C1 segment of cervical spinal cord (tissue), 14 donors: ENCODE data around the gene CSPG5.

Experiments used
- DNase-seq, 14 donors: peaks; one replicate each; lab custom pipeline; 2025; lab: John Stamatoyannopoulos, UW

Gene CSPG5

GRCh38 chr3:47586746-47587145 is 8.1 kb upstream of the CSPG5 start:
- no peak for DNase-seq

DNA sequence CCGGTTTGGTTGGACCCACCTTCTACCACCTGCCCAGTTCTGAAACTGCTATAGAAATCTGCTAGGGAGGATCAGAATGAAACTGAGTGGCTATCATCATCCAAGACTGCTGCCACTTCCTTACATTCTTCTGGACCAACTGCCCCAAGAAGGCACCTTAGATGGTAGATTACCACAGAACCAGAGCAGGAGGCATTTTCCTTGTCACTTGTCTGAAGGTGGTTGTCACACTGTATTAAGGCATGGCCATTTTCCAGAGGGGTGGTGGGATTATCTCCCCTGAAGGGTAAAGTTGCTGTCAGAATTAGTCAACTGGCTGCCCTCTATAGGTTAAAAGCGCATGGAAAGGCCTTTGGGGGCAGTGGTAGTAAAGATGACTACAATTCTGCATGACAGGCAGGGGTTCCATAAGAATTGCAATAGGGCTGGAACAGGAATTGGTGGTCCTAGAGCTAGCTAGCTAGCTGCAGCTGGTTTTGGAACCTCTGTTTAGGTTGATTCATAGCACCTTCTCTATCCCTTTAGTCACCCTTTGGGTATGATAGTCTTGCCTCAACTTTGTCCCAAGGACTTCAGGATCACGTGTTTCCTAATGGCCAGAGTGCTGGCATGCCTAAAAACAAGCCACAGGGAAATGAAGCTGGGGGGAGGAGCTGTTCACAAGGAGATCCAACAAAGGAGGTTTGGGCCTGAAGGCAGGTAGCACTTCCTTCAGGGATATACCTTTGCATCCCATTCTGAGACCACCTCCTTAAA is 4.8 kb upstream of the CSPG5 start:
- DNase-seq, result no peak

- no peak for DNase-seq
These were observed 3.2 kb upstream of the CSPG5 start for GRCh38 chr3:47581835-47582234.

DNA sequence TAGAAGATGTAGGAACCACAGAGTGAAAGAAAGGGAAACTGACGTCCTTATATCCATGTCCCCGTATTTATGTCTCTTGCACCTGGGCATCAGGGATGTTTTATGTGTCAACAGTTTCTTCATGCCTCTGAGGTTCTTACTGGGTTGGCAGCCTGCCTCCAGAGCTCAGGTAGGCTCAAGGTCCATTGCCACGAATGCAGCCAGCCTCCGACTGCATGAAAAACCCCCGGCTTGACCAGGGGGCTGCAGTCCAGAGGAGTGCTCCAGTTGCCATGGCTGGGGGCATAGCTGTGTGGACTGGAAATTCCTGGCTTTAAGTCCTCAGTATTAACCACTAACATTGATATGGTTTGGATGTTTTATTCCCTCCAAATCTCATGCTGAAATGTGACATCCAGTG is 2.8 kb upstream of the CSPG5 start:
- no peak for DNase-seq

DNA sequence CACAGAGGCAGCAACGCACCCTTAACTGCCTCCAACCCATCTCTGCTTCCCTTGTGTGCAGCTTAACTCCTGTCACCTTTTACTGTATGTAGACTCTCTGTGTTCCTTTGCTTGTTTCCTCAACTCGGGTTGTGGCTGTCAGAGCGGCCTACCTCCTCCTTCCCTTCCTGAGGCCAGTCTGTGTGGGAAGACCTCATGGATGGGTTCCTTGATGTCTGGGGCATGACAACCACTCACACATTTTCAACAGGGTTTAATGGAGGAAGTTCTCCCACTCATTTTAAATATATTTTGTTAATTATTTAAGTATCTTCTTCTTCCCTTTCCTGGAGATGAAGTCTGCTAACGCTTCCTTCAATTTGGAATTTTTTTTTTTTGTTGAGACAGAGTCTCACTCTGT is 1.8 kb upstream of the CSPG5 start:
- no peak for DNase-seq

- DNase-seq, result no peak
These were observed 1.2 kb upstream of the CSPG5 start for GRCh38 chr3:47579875-47580274.

- DNase-seq, result peak in 7 of 14 donors; percentile 9 to 52 (median 31)
These were observed 489 bp downstream of the CSPG5 start for GRCh38 chr3:47578119-47578632.

DNA sequence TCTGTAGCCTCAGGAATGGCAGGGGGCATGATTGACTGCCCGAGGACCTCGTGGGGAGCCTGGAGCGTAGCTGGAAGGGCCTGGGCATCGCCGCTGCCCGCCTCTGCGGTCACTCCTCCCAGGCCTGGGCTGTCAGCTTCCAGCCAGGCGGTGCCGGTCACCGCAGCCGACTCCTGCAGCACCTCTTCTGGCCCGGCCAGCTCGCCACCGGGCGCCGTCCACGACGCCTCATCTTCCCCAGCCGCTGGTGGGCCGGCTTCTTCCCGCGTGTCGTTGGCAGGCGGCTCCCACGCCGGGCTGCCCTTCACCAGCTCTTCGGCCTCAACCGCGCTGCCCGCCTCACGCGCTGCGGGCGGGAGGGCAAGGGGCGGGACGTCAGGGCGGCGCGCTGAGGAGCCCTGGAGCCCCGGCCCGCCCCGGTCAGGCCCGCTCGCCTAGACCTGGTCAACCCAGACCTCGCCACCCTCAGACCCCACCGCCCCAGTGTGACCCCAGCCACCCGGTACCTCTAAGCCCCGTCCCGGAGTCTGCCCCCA is 1.0 kb downstream of the CSPG5 start:
- DNase-seq, result no peak

DNA sequence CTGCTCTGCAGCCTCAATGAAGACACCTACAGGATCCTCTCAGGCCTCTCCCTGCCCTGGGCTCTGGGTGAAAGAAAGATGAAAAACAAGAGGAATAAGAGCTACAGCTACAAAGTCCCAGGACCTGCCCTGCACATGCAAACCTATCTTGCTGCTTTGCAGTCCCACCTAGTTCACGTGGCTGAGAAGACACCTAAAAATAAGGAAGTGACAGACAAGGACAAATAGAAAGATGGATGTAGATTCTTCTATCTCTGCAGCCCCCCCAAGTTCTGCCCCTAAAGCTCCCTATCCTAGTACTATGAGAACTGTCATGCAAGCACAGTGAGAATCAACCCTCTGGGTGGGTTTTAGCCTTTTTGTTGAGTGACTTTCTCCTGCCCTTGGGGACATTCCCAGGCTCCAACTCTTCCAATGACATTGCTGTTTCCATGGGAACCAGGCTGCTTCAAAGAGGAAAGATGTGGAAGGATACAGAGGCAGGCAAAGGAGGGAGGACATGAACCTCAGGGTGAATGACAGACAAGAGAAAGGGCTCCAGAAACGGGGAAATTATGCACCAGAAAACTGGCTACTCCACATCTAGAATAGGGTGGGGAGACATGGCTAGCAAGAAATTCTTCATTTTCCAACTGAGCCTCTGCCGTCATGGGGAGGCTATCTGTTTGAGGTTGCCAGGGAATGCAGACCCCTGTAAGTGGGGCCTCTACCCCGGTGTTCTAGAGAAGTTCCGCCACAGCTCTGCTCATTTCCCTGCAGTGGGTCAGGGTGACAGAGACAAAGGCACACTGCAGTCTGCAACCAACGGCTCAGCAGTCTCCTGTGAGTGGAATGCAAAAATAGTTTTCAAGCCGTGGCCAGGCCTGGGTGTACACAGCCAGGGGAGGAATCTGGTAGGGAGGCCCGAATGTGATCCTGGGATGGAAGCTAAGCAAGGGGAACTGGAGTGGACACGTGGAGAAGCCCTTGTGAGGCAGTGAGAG is 5.2 kb downstream of the CSPG5 start:
- DNase-seq, result peak in 7 of 14 donors; percentile 8 to 21 (median 13)

DNA sequence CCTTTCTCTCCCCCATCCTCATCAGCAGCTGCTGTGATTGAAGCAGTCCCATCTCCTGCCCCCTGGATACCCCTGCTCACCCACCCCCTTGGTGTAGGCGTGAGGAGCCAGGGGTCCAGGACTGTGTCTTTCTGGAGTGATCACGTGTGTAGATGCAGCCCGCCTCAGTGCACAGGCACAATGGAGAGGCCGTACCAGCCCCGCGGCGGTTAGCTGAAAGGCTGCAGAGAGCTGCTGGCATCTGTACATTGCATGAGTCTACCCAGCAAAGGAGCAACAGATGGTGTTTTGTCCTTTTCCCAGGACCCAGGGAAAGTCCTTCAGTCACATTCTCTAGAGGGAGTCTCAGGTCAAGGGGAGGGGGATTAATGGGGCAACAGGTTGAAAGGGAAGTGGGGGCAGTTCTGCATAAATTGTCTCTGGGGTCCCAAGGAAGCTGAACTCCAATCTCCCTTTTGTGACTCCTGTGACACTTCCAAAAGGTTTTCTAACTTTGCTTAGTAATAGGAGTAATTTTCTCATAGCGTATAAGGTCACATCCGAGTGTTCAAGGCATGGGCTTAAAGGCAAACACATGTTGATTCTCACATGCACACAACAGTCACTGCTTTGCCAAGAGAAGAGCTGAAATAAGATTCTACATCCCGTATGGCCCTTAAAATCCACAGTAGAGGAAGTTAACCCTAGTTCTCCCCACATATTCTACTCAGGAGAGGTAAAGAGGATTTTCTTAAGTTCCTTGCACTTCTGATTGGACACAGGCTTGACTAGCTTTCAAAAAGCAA is 7.1 kb downstream of the CSPG5 start:
- DNase-seq, result peak in 9 of 14 donors; percentile 9 to 47 (median 17)

GRCh38 chr3:47568901-47569300 is 9.8 kb downstream of the CSPG5 start:
- DNase-seq, result no peak

DNA sequence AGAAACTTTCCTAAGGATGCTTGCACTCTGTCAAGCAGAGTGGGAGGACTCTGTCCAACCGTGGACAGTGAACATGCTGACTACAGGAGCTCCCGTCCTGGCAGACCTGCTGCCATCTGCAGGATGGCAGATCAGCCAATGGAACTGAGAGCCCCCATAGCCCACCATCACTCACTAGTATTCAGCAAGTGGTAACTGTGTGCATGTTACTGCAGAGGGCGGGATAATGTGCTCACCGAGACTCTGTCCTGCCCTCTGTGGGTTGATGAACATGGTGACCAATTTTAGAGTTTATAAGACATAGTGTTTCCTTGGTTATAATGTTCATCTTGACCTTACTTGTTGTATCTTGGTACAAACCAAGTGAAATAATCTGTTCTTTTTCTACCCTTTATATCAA is 11.5 kb downstream of the CSPG5 start:
- DNase-seq, result no peak

GRCh38 chr3:47566667-47567066 is 12.0 kb downstream of the CSPG5 start:
- no peak for DNase-seq

DNA sequence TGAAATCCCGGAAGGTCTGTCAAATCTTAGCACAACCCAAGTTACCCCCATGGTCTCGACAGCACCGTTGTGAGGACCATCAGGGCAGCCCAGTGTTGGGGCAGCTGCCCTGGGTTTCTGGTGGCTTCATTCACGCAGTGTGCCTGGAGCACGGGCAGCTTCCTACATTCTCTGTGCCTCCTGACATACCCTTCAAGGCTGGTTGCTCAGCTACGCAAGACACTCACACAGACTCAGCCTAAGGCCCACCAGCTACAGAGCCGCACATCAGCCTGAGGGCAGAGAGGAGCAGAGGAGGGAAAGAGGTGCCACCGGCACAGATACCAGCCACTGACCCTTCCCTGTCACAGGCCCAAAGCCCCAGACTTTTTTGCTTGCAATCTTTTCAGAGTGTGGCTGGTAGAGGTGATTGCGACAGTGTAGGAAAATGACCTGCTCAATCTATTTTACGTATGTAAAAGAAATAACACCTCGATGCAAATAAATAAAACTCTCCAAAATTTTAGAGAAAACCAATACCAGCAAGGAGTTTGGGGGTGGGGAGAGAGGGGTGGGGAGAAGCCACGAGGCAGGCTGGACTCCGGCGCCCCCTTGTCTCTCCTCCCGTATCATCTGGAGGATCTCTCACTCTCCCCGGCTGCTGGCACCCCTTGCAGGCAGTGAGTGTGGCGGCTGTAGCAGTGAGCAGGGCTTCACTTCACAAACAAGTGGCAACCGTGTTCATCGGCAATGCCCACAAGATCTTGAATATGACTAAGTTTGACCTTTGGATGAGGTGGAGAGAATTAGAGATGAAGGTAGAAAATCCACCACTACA is 12.7 kb downstream of the CSPG5 start:
- DNase-seq, result no peak

GRCh38 chr3:47556351-47556750 is 22.3 kb downstream of the CSPG5 start:
- DNase-seq, result no peak

- DNase-seq, result no peak
These were observed 24.3 kb downstream of the CSPG5 start for GRCh38 chr3:47554335-47554734.

DNA sequence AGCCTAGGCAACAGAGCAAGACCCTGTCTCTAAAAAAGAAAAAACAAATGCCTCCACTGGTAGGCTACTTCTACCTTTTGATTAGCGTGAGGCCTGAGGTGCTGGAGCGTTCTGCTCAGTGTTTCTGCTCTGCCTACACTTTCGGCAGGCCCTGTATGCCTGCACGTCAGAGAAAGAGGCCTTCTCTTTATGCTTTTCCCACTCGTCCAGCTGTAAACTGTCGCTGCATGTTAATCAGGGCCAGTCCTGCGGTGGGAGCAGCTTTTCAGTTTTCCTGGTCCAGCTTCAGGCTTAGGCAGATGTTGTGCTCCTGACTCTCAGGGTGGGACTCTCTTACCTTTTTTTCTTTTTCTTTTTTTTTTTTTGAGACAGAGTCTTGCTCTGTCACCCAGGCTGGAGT is 25.3 kb downstream of the CSPG5 start:
- DNase-seq, result no peak

DNA sequence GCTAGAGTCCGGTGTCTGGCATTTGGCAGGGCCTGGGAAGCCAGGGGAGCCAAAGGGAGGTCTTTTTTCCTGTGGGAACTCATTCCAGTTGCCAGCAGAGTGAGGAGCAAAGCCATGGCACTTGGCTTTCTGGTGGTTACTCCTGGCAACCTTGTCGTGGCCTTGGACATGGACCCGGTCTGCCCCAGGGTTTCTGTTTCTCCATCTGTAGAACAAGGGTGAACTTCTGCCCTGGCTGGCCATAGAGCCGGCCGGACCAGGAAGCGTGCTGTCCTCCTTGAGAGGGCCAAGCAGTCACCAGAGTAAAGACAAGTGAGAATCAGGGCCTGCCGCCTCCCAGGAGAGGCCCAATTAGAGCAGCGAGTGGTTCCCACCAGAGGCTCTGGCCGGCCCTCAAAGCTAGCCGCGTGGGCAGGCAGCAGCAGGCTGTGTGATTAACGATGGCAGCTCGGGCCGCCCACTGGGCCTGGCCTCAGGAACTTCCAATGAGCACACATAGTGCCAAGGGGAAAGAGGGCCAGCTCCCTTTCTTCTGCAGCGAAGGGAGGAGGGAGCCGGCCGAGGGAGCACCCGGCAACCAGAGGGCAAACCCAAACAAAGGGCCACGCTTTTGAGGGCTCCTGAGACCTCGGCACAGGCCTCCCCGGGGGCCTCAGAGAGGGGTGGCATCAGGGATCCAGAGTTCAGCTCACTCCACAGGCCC is 36.0 kb downstream of the CSPG5 start:
- DNase-seq, result peak in 12 of 14 donors; percentile 21 to 84 (median 68)

DNA sequence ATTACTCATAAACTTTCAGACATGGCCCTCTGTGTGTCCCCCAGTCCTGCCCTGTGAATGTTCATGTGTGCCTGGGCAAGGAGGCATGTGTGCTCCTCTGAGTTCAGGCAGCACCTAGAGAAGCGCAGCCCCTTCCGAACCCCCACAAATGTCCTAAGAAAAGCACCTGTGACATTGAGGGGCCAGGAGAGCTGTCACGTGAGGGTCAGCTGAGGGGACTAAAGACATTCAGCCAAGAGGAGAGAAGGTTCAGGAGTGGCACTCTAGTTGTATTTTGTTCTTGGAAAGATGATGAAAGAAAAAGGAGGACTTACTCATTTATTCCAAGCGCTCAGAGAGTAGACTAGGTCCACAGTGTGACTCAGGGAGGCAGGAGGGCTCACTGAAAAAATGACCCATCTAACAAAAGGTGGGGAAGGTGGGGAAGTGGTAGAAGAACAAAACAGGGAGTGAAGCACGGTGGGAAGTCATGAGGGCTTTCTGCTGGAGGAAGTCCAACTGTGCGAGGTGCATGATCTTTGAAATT is 37.0 kb downstream of the CSPG5 start:
- no peak for DNase-seq

DNA sequence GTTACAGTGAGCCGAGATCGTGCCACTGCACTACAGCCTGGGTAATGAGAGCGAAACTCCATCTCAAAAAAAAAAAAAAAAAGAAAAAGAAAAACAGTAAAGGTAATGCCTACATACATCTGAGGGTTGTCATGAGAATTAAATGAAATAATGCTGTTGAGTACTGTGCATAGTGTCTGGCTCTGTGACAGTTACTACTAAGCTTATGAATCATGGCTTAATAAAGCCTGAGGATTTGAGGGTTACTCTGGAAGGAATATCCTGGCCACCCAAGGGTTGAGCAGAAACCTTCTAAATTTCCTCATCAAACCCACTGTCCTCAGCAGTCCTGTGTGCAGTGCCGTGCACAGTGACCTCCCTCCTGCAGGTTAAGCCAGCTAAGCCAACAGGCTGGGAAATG is 38.4 kb downstream of the CSPG5 start:
- DNase-seq, result no peak
